Gastrocnemius medialis (tissue), 4 donors: ENCODE data around the gene GALNT9.
"Not testable (repeated sequence)": the region's sequence is repeated elsewhere in the genome, so short reads cannot be mapped to it uniquely, and the experiment has no call there.

Experiments used
- CTCF ChIP-seq, 5 experiments: fragments of 450-650 bp in 3 of 5; fragments of 200-600 bp in 2 of 5; sonication (generic) in 2 of 5; IDR thresholded peaks in 4 of 5; conservative IDR thresholded peaks in 1 of 5; 1 replicate in 4 of 5; 2 replicates in 1 of 5; pipeline ENCODE4 v1.5.1; 2016 to 2019; ENCODE audit warnings: antibody characterized with exemption in 5 of 5, mild to moderate bottlenecking in 3 of 5, moderate library complexity in 3 of 5
- POLR2A ChIP-seq, 2 donors: fragments of 450-650 bp; IDR thresholded peaks; one replicate each; pipeline ENCODE4 v1.6.1; 2017; ENCODE audit warnings: antibody characterized with exemption in 2 of 2, mild to moderate bottlenecking in 2 of 2, moderate library complexity in 2 of 2

- TF ChIP-seq CTCF (IDR thresholded peaks at IDR 0.05 in 4 of 5, conservative IDR thresholded peaks at IDR 0.05 in 1 of 5); POLR2A (IDR thresholded peaks at IDR 0.05): not testable (repeated sequence)
Observed at GRCh38 chr12:132303853-132304373, 25.5 kb downstream of the GALNT9 start.
